Measurements from ENCODE around the gene CD46.

DNA sequence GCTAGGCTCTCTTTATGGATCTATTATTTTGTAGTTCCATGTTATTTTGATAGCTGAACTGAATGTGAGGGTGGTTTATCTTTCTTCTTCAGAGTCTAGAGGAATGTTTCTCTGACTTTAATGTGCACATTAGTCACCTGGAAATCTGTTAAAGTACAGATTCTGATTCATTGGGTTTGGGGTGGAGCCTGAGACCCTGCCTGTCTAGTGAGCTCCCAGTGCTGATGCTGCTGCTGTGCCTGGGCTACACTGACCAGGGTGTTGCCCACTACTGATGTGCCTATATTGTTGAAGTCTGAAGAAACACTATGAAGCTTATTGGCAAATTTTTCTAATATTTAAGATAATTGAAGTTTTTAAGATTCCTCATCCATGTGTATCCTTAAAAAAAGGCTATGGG is 35.9 kb downstream of the CD46 start:
- TF ChIP-seq, protein P1, sequence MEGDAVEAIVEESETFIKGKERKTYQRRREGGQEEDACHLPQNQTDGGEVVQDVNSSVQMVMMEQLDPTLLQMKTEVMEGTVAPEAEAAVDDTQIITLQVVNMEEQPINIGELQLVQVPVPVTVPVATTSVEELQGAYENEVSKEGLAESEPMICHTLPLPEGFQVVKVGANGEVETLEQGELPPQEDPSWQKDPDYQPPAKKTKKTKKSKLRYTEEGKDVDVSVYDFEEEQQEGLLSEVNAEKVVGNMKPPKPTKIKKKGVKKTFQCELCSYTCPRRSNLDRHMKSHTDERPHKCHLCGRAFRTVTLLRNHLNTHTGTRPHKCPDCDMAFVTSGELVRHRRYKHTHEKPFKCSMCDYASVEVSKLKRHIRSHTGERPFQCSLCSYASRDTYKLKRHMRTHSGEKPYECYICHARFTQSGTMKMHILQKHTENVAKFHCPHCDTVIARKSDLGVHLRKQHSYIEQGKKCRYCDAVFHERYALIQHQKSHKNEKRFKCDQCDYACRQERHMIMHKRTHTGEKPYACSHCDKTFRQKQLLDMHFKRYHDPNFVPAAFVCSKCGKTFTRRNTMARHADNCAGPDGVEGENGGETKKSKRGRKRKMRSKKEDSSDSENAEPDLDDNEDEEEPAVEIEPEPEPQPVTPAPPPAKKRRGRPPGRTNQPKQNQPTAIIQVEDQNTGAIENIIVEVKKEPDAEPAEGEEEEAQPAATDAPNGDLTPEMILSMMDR (IDR thresholded peaks at IDR 0.05), result no peak
- TF ChIP-seq EP300 (IDR thresholded peaks at IDR 0.05), result no peak

Measured in sigmoid colon (tissue), 4 donors.